Vagina (tissue), 2 donors: ENCODE measurements around the gene ZMYND10. TPM values are rescaled to one million over a fixed set of nuclear protein-coding genes. Genes with fewer than 3 reads are reported as not detected.
A peak's percentile ranks its signal among the peaks of the same experiment; 100 is the strongest.

ENCODE experiments used
- DNase-seq, 2 donors: peaks; one replicate each; pipeline ENCODE4 v3.0.0-alpha.2; 2017; ENCODE audit errors: extremely low spot score in 2 of 2
- H3K27ac ChIP-seq: fragments of 200-600 bp; sonication (generic); one replicate; pipeline ENCODE4 v1.5.1; 2019
- H3K27me3 ChIP-seq: fragments of 200-600 bp; sonication (generic); one replicate; pipeline ENCODE4 v1.5.1; 2019
- H3K36me3 ChIP-seq, 2 donors: fragments of 200-600 bp; sonication (generic); one replicate each; pipeline ENCODE4 v1.5.1; 2017 to 2019
- H3K4me1 ChIP-seq: fragments of 200-600 bp; sonication (generic); one replicate; pipeline ENCODE4 v1.5.1; 2019
- H3K4me3 ChIP-seq, 2 donors: fragments of 200-600 bp; sonication (generic); 1 replicate in 1 of 2; 2 replicates in 1 of 2; pipeline ENCODE4 v1.5.1; 2016 to 2019
- H3K9me3 ChIP-seq: fragments of 200-600 bp; sonication (generic); one replicate; pipeline ENCODE4 v1.5.1; 2019
- CTCF ChIP-seq, 3 experiments: fragments of 450-650 bp in 2 of 3; fragments of 200-600 bp in 1 of 3; sonication (generic) in 1 of 3; IDR thresholded peaks; one replicate each; pipeline ENCODE4 v1.5.1; 2017 to 2019; ENCODE audit warnings: antibody characterized with exemption in 3 of 3, mild to moderate bottlenecking in 2 of 3, moderate library complexity in 2 of 3
- POLR2A ChIP-seq, 2 donors: fragments of 450-650 bp; IDR thresholded peaks; one replicate each; pipeline ENCODE4 v1.6.1; 2017; ENCODE audit warnings: antibody characterized with exemption in 2 of 2, mild to moderate bottlenecking in 2 of 2, moderate library complexity in 2 of 2
- POLR2AphosphoS5 ChIP-seq, 2 donors: sonication (generic); formaldehyde crosslinking; IDR thresholded peaks; one replicate each; pipeline ENCODE4 v1.9.0; 2017; ENCODE audit warnings: antibody characterized with exemption in 2 of 2, mild to moderate bottlenecking in 2 of 2, low read depth in 1 of 2; ENCODE audit not compliant: insufficient read depth in 1 of 2
- intact Hi-C: fragments of 100-400 bp; cut with DNase I; formaldehyde crosslinking; loops from one replicate; pipeline ENCODE4 v1.15.1; 2023
- total RNA-seq: library from RNA; depleted of rRNA; stranded (reverse); fragments of >200 nt; gene quantifications from one replicate; pipeline ENCODE4 v1.2.3, GENCODE V29; 2016

ZMYND10 gene
- total RNA-seq, 1 donor from 2014 or later = 0.74 TPM

GRCh38 chr3:50297384-50297775 lies 48.2 kb downstream of the ZMYND10 start:
- Histone ChIP-seq H3K9me3 (no peaks in the 10 kb centered on the region), H3K4me3 (no peak overlapping the region), H3K27me3 (no peaks in the 10 kb centered on the region), H3K27ac (peak overlapping the region; percentile 83), H3K36me3 (peaks cover 0 to 5% of the 10 kb centered on the region in 2 donors), H3K4me1 (peaks cover 49% of the 10 kb centered on the region)
- DNase-seq = no peak
- TF ChIP-seq POLR2AphosphoS5 (IDR thresholded peaks at IDR 0.05; ENCODE audit: insufficient read depth in 1 of 2, low read depth in 1 of 2) = no peak
- TF ChIP-seq POLR2A (IDR thresholded peaks at IDR 0.05) = no peak
- intact Hi-C loops = no loop called here

- DNase-seq = no peak
- no peak for TF ChIP-seq POLR2A (IDR thresholded peaks at IDR 0.05)
- TF ChIP-seq CTCF (IDR thresholded peaks at IDR 0.05) = no peak
- no peak for TF ChIP-seq POLR2AphosphoS5 (IDR thresholded peaks at IDR 0.05; ENCODE audit: insufficient read depth in 1 of 2, low read depth in 1 of 2)
- H3K27ac ChIP-seq = no peak overlapping the region
- H3K27me3 ChIP-seq = no peaks in the 10 kb centered on the region
- no peak overlapping the region for H3K4me3 ChIP-seq
- peaks cover 45% of the 10 kb centered on the region for H3K4me1 ChIP-seq
- intact Hi-C loops = no loop called here
- no peaks in the 10 kb centered on the region for H3K9me3 ChIP-seq
- peaks cover 0 to 5% of the 10 kb centered on the region in 2 donors for H3K36me3 ChIP-seq
Measured at GRCh38 chr3:50296721-50297383, 48.7 kb downstream of the ZMYND10 start.

GRCh38 chr3:50295553-50296431 lies 49.7 kb downstream of the ZMYND10 start:
- Histone ChIP-seq H3K9me3 (no peaks in the 10 kb centered on the region), H3K27me3 (no peaks in the 10 kb centered on the region), H3K4me1 (peaks cover 50% of the 10 kb centered on the region), H3K36me3 (peaks cover 0 to 5% of the 10 kb centered on the region in 2 donors), H3K27ac (no peak overlapping the region), H3K4me3 (no peak overlapping the region)
- intact Hi-C loops = no loop called here
- TF ChIP-seq CTCF (IDR thresholded peaks at IDR 0.05) (no peak), POLR2A (IDR thresholded peaks at IDR 0.05) (no peak), POLR2AphosphoS5 (IDR thresholded peaks at IDR 0.05; ENCODE audit: insufficient read depth in 1 of 2, low read depth in 1 of 2) (no peak)
- DNase-seq = no peak

GRCh38 chr3:50294492-50295403 lies 50.8 kb downstream of the ZMYND10 start:
- H3K4me1 ChIP-seq = peaks cover 45% of the 10 kb centered on the region
- H3K36me3 ChIP-seq = peaks cover 0 to 11% of the 10 kb centered on the region in 2 donors
- no peak overlapping the region for H3K27ac ChIP-seq
- intact Hi-C loops = no loop called here
- H3K27me3 ChIP-seq = no peaks in the 10 kb centered on the region
- no peaks in the 10 kb centered on the region for H3K9me3 ChIP-seq
- DNase-seq = no peak
- TF ChIP-seq POLR2AphosphoS5 (IDR thresholded peaks at IDR 0.05; ENCODE audit: insufficient read depth in 1 of 2, low read depth in 1 of 2) (no peak), POLR2A (IDR thresholded peaks at IDR 0.05) (no peak), CTCF (IDR thresholded peaks at IDR 0.05) (no peak)
- H3K4me3 ChIP-seq = no peak overlapping the region

- no peak for DNase-seq
- intact Hi-C loops = no loop called here
- H3K4me1 ChIP-seq = peaks cover 44% of the 10 kb centered on the region
- H3K9me3 ChIP-seq = no peaks in the 10 kb centered on the region
- TF ChIP-seq CTCF (IDR thresholded peaks at IDR 0.05) (no peak), POLR2A (IDR thresholded peaks at IDR 0.05) (no peak), POLR2AphosphoS5 (IDR thresholded peaks at IDR 0.05; ENCODE audit: insufficient read depth in 1 of 2, low read depth in 1 of 2) (no peak)
- no peak overlapping the region for H3K4me3 ChIP-seq
- no peak overlapping the region for H3K27ac ChIP-seq
- H3K36me3 ChIP-seq = peaks cover 0 to 18% of the 10 kb centered on the region in 2 donors
- H3K27me3 ChIP-seq = no peaks in the 10 kb centered on the region
Measured at GRCh38 chr3:50294089-50294488, 51.4 kb downstream of the ZMYND10 start.
